ENCODE results near the gene SDF4.
"Not testable (repeated sequence)": the region's sequence is repeated elsewhere in the genome, so short reads cannot be mapped to it uniquely, and the experiment has no call there.

SDF4 gene

GRCh38 chr1:1177452-1178206 lies 54.2 kb downstream of the SDF4 start:
- DNase-seq (ENCODE audit: low read depth): no peak

- DNase-seq (ENCODE audit: low read depth): no peak
Measured at GRCh38 chr1:1176931-1177330, 54.9 kb downstream of the SDF4 start.

- not testable (repeated sequence) for DNase-seq (ENCODE audit: low read depth)
Measured at GRCh38 chr1:1176063-1176761, 55.6 kb downstream of the SDF4 start.

GRCh38 chr1:1175221-1176062 lies 56.4 kb downstream of the SDF4 start:
- DNase-seq (ENCODE audit: low read depth): no peak

- no peak for DNase-seq (ENCODE audit: low read depth)
Measured at GRCh38 chr1:1173793-1174415, 57.9 kb downstream of the SDF4 start, which contains the start of gene TTLL10. TSS of gene TTLL10 (plus strand) at chr1:1173880. CDS start at chr1:1179216, 5,336 bp downstream.

- no peak for DNase-seq (ENCODE audit: low read depth)
Measured at GRCh38 chr1:1173061-1173792, 58.6 kb downstream of the SDF4 start.

GRCh38 chr1:1171546-1172340 lies 60.1 kb downstream of the SDF4 start:
- DNase-seq (ENCODE audit: low read depth): no peak

- DNase-seq (ENCODE audit: low read depth): no peak
Measured at GRCh38 chr1:1171161-1171545, 60.6 kb downstream of the SDF4 start.

- no peak for DNase-seq (ENCODE audit: low read depth)
Measured at GRCh38 chr1:1170215-1171091, 61.3 kb downstream of the SDF4 start.

- no peak for DNase-seq (ENCODE audit: low read depth)
Measured at GRCh38 chr1:1169429-1170214, 62.2 kb downstream of the SDF4 start.

GRCh38 chr1:1168451-1169411 lies 63.1 kb downstream of the SDF4 start:
- DNase-seq (ENCODE audit: low read depth): no peak

GRCh38 chr1:1167841-1168450 lies 63.9 kb downstream of the SDF4 start:
- DNase-seq (ENCODE audit: low read depth): no peak

GRCh38 chr1:1167398-1167821 lies 64.4 kb downstream of the SDF4 start:
- no peak for DNase-seq (ENCODE audit: low read depth)

All from iris pigment epithelial cell (primary cell).